WTC11 (cell line): ENCODE data around the gene KRTAP5-7. TPM values are rescaled to one million over a fixed set of nuclear protein-coding genes. Genes with fewer than 3 reads are reported as not detected.

Experiments
- ATAC-seq: fragments of 200-7000 bp; cut with Tn5 transposase; 2 replicates; pipeline ENCODE4 v1.10.0; 2021; ENCODE audit warnings: mild to moderate bottlenecking, moderate library complexity
- CTCF ChIA-PET: fragments of 300-600 bp; sonication (Branson Sonifier 250); formaldehyde crosslinking; loops from one replicate; lab custom pipeline; 2021; ENCODE audit warnings: antibody characterized with exemption; lab: Charles Lee
- POLR2A ChIA-PET: fragments of 350-600 bp; sonication (Branson Sonifier 250); formaldehyde crosslinking; loops from one replicate; lab custom pipeline; 2021; ENCODE audit warnings: antibody characterized with exemption; lab: Charles Lee
- DNase-seq: peaks from one replicate; pipeline ENCODE4 v3.0.0; 2021; ENCODE audit warnings: low spot score
- H3K27ac Mint-ChIP-seq: 2 replicates; pipeline ENCODE4 v1.8.0; 2021; ENCODE audit warnings: mixed read lengths
- H3K27me3 Mint-ChIP-seq: 2 replicates; pipeline ENCODE4 v1.8.0; 2021; ENCODE audit warnings: low read depth, mild to moderate bottlenecking, moderate library complexity, mixed read lengths
- H3K36me3 Mint-ChIP-seq: 2 replicates; pipeline ENCODE4 v1.8.0; 2021; ENCODE audit warnings: mixed read lengths
- H3K4me1 Mint-ChIP-seq: 2 replicates; pipeline ENCODE4 v1.8.0; 2022; ENCODE audit warnings: mixed read lengths
- H3K4me3 Mint-ChIP-seq: 2 replicates; pipeline ENCODE4 v1.8.0; 2021; ENCODE audit warnings: mild to moderate bottlenecking, moderate library complexity, mixed read lengths
- H3K9me3 Mint-ChIP-seq: 2 replicates; pipeline ENCODE4 v1.8.0; 2021; ENCODE audit warnings: mixed read lengths
- AFF4 ChIP-seq: sonication (generic); formaldehyde crosslinking; IDR thresholded peaks from 2 replicates; pipeline ENCODE4 v1.8.1; 2023; ENCODE audit warnings: mild to moderate bottlenecking, missing genetic modification reagents, borderline replicate concordance
- AR ChIP-seq: fragments of 250-450 bp; sonication (Bioruptor Pico); IDR thresholded peaks from 2 replicates; pipeline ENCODE4 v1.9.0; 2021; ENCODE audit warnings: mild to moderate bottlenecking
- ATF1 ChIP-seq: sonication (generic); formaldehyde crosslinking; IDR thresholded peaks from 2 replicates; pipeline ENCODE4 v1.8.1; 2023; ENCODE audit warnings: mild to moderate bottlenecking, moderate library complexity, missing genetic modification reagents
- ATF3 ChIP-seq: sonication (generic); formaldehyde crosslinking; conservative IDR thresholded peaks from 2 replicates; pipeline ENCODE4 v1.8.1; 2022; ENCODE audit warnings: mild to moderate bottlenecking, missing genetic modification reagents
- CBFB ChIP-seq: sonication (generic); formaldehyde crosslinking; IDR thresholded peaks from 2 replicates; pipeline ENCODE4 v1.8.1; 2022; ENCODE audit warnings: mild to moderate bottlenecking, low read depth, missing genetic modification reagents
- CREB1 ChIP-seq: sonication (generic); formaldehyde crosslinking; IDR thresholded peaks from 2 replicates; pipeline ENCODE4 v1.8.0; 2023; ENCODE audit warnings: mild to moderate bottlenecking, missing genetic modification reagents
- ETV6 ChIP-seq: sonication (generic); formaldehyde crosslinking; IDR thresholded peaks from 2 replicates; pipeline ENCODE4 v1.8.1; 2022; ENCODE audit warnings: mild to moderate bottlenecking, missing genetic modification reagents
- FOXJ3 ChIP-seq: sonication (generic); formaldehyde crosslinking; IDR thresholded peaks from 2 replicates; pipeline ENCODE4 v1.9.0; 2021; ENCODE audit warnings: missing genetic modification reagents, mild to moderate bottlenecking, borderline replicate concordance
- FOXP1 ChIP-seq: sonication (generic); formaldehyde crosslinking; IDR thresholded peaks from 2 replicates; pipeline ENCODE4 v1.8.0; 2022; ENCODE audit warnings: missing genetic modification reagents, mild to moderate bottlenecking, moderate library complexity, borderline replicate concordance
- HMGA2 ChIP-seq: fragments of 250-450 bp; sonication (Bioruptor Pico); IDR thresholded peaks from 2 replicates; pipeline ENCODE4 v1.4.0; 2021; ENCODE audit warnings: mild to moderate bottlenecking, moderate library complexity
- HMGXB4 ChIP-seq: sonication (generic); formaldehyde crosslinking; IDR thresholded peaks from 2 replicates; pipeline ENCODE4 v1.8.1; 2023; ENCODE audit warnings: mild to moderate bottlenecking, moderate library complexity, missing genetic modification reagents
- MAX ChIP-seq: sonication (generic); formaldehyde crosslinking; IDR thresholded peaks from 2 replicates; pipeline ENCODE4 v1.8.0; 2022; ENCODE audit warnings: mild to moderate bottlenecking, missing genetic modification reagents
- NFATC4 ChIP-seq: fragments of 250-450 bp; sonication (Bioruptor Pico); IDR thresholded peaks from 2 replicates; pipeline ENCODE4 v1.9.0; 2021; ENCODE audit warnings: mild to moderate bottlenecking
- SMAD3 ChIP-seq: sonication (generic); formaldehyde crosslinking; IDR thresholded peaks from 2 replicates; pipeline ENCODE4 v1.8.0; 2022; ENCODE audit warnings: missing genetic modification reagents, mild to moderate bottlenecking, borderline replicate concordance
- TCF7 ChIP-seq: sonication (generic); formaldehyde crosslinking; IDR thresholded peaks from 2 replicates; pipeline ENCODE4 v1.8.0; 2022; ENCODE audit warnings: mild to moderate bottlenecking, low read depth, missing genetic modification reagents, moderate library complexity
- TEAD1 ChIP-seq: sonication (generic); formaldehyde crosslinking; IDR thresholded peaks from 2 replicates; pipeline ENCODE4 v1.8.0; 2022; ENCODE audit warnings: mild to moderate bottlenecking, missing genetic modification reagents
- ZBTB21 ChIP-seq: sonication (generic); formaldehyde crosslinking; IDR thresholded peaks from 2 replicates; pipeline ENCODE4 v1.8.1; 2023; ENCODE audit warnings: mild to moderate bottlenecking, missing genetic modification reagents, borderline replicate concordance
- ZNF263 ChIP-seq: sonication (generic); formaldehyde crosslinking; IDR thresholded peaks from 2 replicates; pipeline ENCODE4 v1.8.1; 2022; ENCODE audit warnings: low read depth, mild to moderate bottlenecking, moderate library complexity, missing genetic modification reagents
- ZNF425 ChIP-seq: fragments of 250-450 bp; sonication (Bioruptor Pico); conservative IDR thresholded peaks from 2 replicates; pipeline ENCODE4 v1.9.0; 2021; ENCODE audit warnings: mild to moderate bottlenecking
- ZSCAN18 ChIP-seq: fragments of 250-450 bp; sonication (Bioruptor Pico); IDR thresholded peaks from 2 replicates; pipeline ENCODE4 v2.1.2; 2022; ENCODE audit warnings: mild to moderate bottlenecking, moderate library complexity
- total RNA-seq: library from RNA; stranded (reverse); gene quantifications from 3 replicates; pipeline ENCODE4 v1.2.3, GENCODE V29; 2021

KRTAP5-7 gene
- total RNA-seq, 1 experiment from 2014 or later: 0.11 TPM

GRCh38 chr11:71525188-71525937 lies 1.7 kb upstream of the KRTAP5-7 start:
- ChIA-PET POLR2A (no interaction called here), CTCF (interaction anchor here (0.6 to 1.0 kb wide), 2 partner anchors 38 kb away, joined by 3 to 4 read pairs; no protein-coding TSS in a partner anchor)
- H3K4me3 Mint-ChIP-seq: no peak overlapping the region
- ATAC-seq (no peak), DNase-seq (no peak)
- H3K36me3 Mint-ChIP-seq: no peaks in the 10 kb centered on the region; the same call in 1 of the 2 replicates
- no peak overlapping the region for H3K27ac Mint-ChIP-seq
- TF ChIP-seq ZSCAN18 (no peak), TCF7 (CRISPR knock-in tag) (no peak), AFF4 (CRISPR knock-in tag) (no peak), ZNF425 (CRISPR knock-in tag) (no peak), TEAD1 (no peak), FOXP1 (CRISPR knock-in tag) (no peak), FOXJ3 (no peak), MAX (CRISPR knock-in tag) (no peak), SMAD3 (no peak), ZBTB21 (no peak), HMGXB4 (no peak), ATF1 (no peak), NFATC4 (CRISPR knock-in tag) (no peak), CREB1 (no peak)
- H3K27me3 Mint-ChIP-seq: peaks cover 18% of the 10 kb centered on the region
- peaks cover 21% of the 10 kb centered on the region for H3K9me3 Mint-ChIP-seq
- H3K4me1 Mint-ChIP-seq: 0 out of 2 replicates have a peak, but pooled peaks cover 3% of the 10 kb centered on the region

- POLR2A ChIA-PET: no interaction called here
- Mint-ChIP-seq H3K4me3 (no peak overlapping the region), H3K27ac (no peak overlapping the region), H3K36me3 (no peaks in the 10 kb centered on the region; the same call in 1 of the 2 replicates), H3K9me3 (peaks cover 21% of the 10 kb centered on the region), H3K4me1 (0 out of 2 replicates have a peak, but pooled peaks cover 3% of the 10 kb centered on the region), H3K27me3 (peaks cover 18% of the 10 kb centered on the region)
- ATAC-seq (no peak), DNase-seq (no peak)
- CTCF ChIA-PET: interaction anchor here (1.0 kb wide), 1 partner anchor 37 kb away, joined by 4 read pairs; no protein-coding TSS in a partner anchor
- TF ChIP-seq HMGXB4: no peak
- TF ChIP-seq AR (CRISPR knock-in tag): no peak
- TF ChIP-seq HMGA2 (CRISPR knock-in tag): no peak
- TF ChIP-seq ATF3 (CRISPR knock-in tag): no peak
- TF ChIP-seq ZNF263: no peak
- no peak for TF ChIP-seq ETV6 (CRISPR knock-in tag)
- TF ChIP-seq CBFB (CRISPR knock-in tag): no peak
Measured at GRCh38 chr11:71525938-71526495, 1.1 kb upstream of the KRTAP5-7 start.
